A673 (cell line): Measurements from ENCODE around the gene PRRC2A. TPM values are rescaled to one million over a fixed set of nuclear protein-coding genes. Genes with fewer than 3 reads are reported as not detected.

ENCODE experiments used
- Bru-seq: library from RNA; stranded (reverse); fragments of 400-500 nt; gene quantifications from one replicate; lab custom pipeline; 2021; lab: Mats Ljungman, UMichigan
- BruChase-seq, 2 experiments: library from RNA; stranded (reverse); fragments of 400-500 nt; gene quantifications; one replicate each; lab custom pipeline; 2021; lab: Mats Ljungman, UMichigan
- BruUV-seq: library from RNA; stranded (reverse); fragments of 400-500 nt; replicated peaks from 2 replicates; lab custom pipeline; 2021; lab: Mats Ljungman, UMichigan
- CTCF ChIA-PET: fragments of 300-600 bp; sonication (Branson Sonifier 250); formaldehyde crosslinking; loops from one replicate; lab custom pipeline; 2022; ENCODE audit warnings: antibody characterized with exemption; lab: Charles Lee
- POLR2A ChIA-PET: fragments of 300-600 bp; sonication (Branson Sonifier 250); formaldehyde crosslinking; loops from one replicate; lab custom pipeline; 2022; ENCODE audit warnings: antibody characterized with exemption; ENCODE audit not compliant: low non-redundant PET; lab: Charles Lee
- DNase-seq: peaks from one replicate; pipeline ENCODE4 v3.0.0-alpha.2; 2015; ENCODE audit warnings: low spot score
- H3K27ac ChIP-seq: fragments of 200-600 bp; sonication (generic); 2 replicates; pipeline ENCODE4 v1.5.1; 2016; ENCODE audit warnings: mixed run types, low read depth, mild to moderate bottlenecking, mixed read lengths, antibody characterized with exemption, low read length; ENCODE audit not compliant: poor library complexity, severe bottlenecking
- H3K27me3 ChIP-seq: fragments of 200-600 bp; sonication (generic); replicated peaks from 2 replicates; pipeline ENCODE4 v1.6.1; 2017; ENCODE audit warnings: mixed run types, low read depth, mild to moderate bottlenecking, mixed read lengths, antibody characterized with exemption, low read length; ENCODE audit not compliant: insufficient read depth, poor library complexity
- H3K36me3 ChIP-seq: fragments of 200-600 bp; sonication (generic); 2 replicates; pipeline ENCODE4 v1.6.1; 2016; ENCODE audit warnings: mixed run types, mild to moderate bottlenecking, mixed read lengths, antibody characterized with exemption, low read length; ENCODE audit not compliant: insufficient read depth, poor library complexity, severe bottlenecking
- H3K4me1 ChIP-seq: fragments of 200-600 bp; sonication (generic); 2 replicates; pipeline ENCODE4 v1.6.1; 2017; ENCODE audit warnings: mixed run types, mild to moderate bottlenecking, mixed read lengths, antibody characterized with exemption, low read length; ENCODE audit not compliant: insufficient read depth, poor library complexity, severe bottlenecking
- H3K4me3 ChIP-seq: fragments of 200-600 bp; sonication (generic); 2 replicates; pipeline ENCODE4 v1.5.1; 2016; ENCODE audit warnings: low read depth, mixed run types, mild to moderate bottlenecking, mixed read lengths, low read length; ENCODE audit not compliant: poor library complexity, severe bottlenecking
- H3K9me3 ChIP-seq: fragments of 200-600 bp; sonication (generic); 2 replicates; pipeline ENCODE4 v1.6.1; 2016; ENCODE audit warnings: mixed run types, low read depth, mild to moderate bottlenecking, mixed read lengths, antibody characterized with exemption, low read length; ENCODE audit not compliant: poor library complexity, severe bottlenecking
- EZH2 ChIP-seq: fragments of 200-600 bp; sonication (generic); IDR thresholded peaks from 2 replicates; pipeline ENCODE4 v1.6.1; 2017; ENCODE audit warnings: borderline replicate concordance, low read depth, mild to moderate bottlenecking, mixed read lengths, antibody characterized with exemption, low read length; ENCODE audit not compliant: poor library complexity, severe bottlenecking
- intact Hi-C: fragments of 100-400 bp; cut with micrococcal nuclease; formaldehyde crosslinking; loops from one replicate; pipeline ENCODE4 v1.10.0; 2022; ENCODE audit not compliant: unreplicated experiment
- long read RNA-seq: library from polyadenylated mRNA; stranded (forward); transcript quantifications from one replicate; pipeline ENCODE4 v2.0.0, GENCODE V29; 2022
- total RNA-seq: library from RNA; stranded (reverse); gene quantifications from 2 replicates; pipeline ENCODE4 v1.2.3, GENCODE V29; 2021
- TF ChIP-seq, protein P1 (sequence below): fragments of 300-800, 200-600 bp; sonication (generic); conservative IDR thresholded peaks from 2 replicates; pipeline ENCODE4 v1.5.1; 2017; ENCODE audit warnings: low read depth, mild to moderate bottlenecking, antibody characterized with exemption, low read length, moderate library complexity, mixed read lengths

PRRC2A gene
- total RNA-seq (289 and 313 TPM in 2 replicates), Bru-seq, nascent RNA (percentile 92 among the genes with signal in this experiment), BruChase-seq, experiment 1, labeled RNA remaining after a 2-hour chase (percentile 96 among the genes with signal in this experiment), BruChase-seq, experiment 2, labeled RNA remaining after a 6-hour chase (percentile 99 among the genes with signal in this experiment)
- long read RNA-seq, full-length matches to known transcripts, result 1 of 38 reads
- long read RNA-seq, partial matches to known transcripts, result 34 of 38 reads
- long read RNA-seq, other reads (novel, unspliced or antisense), result 3 of 38 reads

DNA sequence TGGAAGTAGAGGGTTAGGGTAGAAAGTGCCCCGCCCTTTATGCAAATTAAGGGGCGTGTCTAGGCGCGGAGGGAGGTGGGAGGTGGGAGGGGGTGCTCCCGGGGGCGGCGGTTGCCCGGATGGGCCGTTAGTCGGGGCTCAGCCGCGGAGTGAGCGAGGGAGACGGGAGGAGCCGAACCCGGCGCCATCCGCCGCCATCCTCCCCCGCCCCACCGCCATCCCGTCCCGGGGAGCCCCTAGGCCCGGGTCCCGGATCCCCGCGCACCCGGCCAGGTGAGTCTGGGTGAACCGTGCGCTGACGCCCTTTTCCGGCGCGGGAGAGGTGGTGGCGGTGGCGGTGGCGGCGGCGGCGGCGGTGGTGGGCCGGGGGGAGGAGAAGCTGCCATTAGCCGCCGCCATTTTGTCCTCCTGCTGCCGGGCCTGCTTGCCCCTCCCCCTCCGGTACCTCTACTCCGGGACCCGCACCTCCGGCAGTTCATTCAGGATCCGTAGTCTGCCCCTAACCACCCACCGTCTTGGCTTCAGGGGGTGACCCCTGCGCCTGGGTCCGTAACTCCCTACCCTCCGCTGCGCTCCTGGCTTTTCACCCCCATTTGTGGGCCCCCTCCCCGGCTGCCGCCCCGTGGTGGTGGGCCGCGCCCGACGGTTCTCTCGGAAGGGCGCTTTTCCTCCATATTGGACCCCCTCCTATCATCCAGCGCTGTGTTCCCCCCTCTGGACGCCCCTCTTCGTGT is at the start of gene PRRC2A:
Gene PRRC2A, plus strand, starts transcription at position 130 of the 734 bp plus-strand sequence. CDS start 2,075 bp downstream, outside the sequence.
- Histone ChIP-seq H3K4me1 (peaks cover 12% of the 10 kb centered on the region), H3K4me3 (peak within 1 kb of the TSS; percentile 76), H3K9me3 (no peaks in the 10 kb centered on the region), H3K36me3 (peaks cover 43% of the 10 kb centered on the region), H3K27me3 (no peaks in the 10 kb centered on the region), H3K27ac (peak within 1 kb of the TSS; percentile 99)
- POLR2A ChIA-PET, result interaction anchor here (0.6 kb wide), 1 partner anchor 86 kb away, joined by 3 read pairs; no protein-coding TSS in a partner anchor
- TF ChIP-seq, protein P1, sequence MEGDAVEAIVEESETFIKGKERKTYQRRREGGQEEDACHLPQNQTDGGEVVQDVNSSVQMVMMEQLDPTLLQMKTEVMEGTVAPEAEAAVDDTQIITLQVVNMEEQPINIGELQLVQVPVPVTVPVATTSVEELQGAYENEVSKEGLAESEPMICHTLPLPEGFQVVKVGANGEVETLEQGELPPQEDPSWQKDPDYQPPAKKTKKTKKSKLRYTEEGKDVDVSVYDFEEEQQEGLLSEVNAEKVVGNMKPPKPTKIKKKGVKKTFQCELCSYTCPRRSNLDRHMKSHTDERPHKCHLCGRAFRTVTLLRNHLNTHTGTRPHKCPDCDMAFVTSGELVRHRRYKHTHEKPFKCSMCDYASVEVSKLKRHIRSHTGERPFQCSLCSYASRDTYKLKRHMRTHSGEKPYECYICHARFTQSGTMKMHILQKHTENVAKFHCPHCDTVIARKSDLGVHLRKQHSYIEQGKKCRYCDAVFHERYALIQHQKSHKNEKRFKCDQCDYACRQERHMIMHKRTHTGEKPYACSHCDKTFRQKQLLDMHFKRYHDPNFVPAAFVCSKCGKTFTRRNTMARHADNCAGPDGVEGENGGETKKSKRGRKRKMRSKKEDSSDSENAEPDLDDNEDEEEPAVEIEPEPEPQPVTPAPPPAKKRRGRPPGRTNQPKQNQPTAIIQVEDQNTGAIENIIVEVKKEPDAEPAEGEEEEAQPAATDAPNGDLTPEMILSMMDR, result no peak
- no peak for TF ChIP-seq EZH2
- CTCF ChIA-PET, result interaction anchor here (0.7 kb wide), 1 partner anchor 42 kb away, joined by 7 read pairs; no protein-coding TSS in a partner anchor
- DNase-seq, result peak; percentile 87
- BruUV-seq, result no TSS peak
- intact Hi-C loops, result loop anchor here (5.0 kb wide), 1 partner anchor 42 kb away; the partner anchor contains the start of genes C6orf47 and GPANK1

- Histone ChIP-seq H3K36me3 (no peaks in the 10 kb centered on the region), H3K27me3 (no peaks in the 10 kb centered on the region), H3K4me1 (peaks cover 5% of the 10 kb centered on the region), H3K9me3 (no peaks in the 10 kb centered on the region), H3K27ac (no peak within 1 kb of the TSS), H3K4me3 (no peak within 1 kb of the TSS)
- BruUV-seq, result no TSS peak
- DNase-seq, result no peak
- intact Hi-C loops, result no loop called here
- ChIA-PET POLR2A (no interaction called here), CTCF (no interaction called here)
- TF ChIP-seq, protein P1, result no peak
- no peak for TF ChIP-seq EZH2
Measured at GRCh38 chr6:31572041-31572911, 48.2 kb upstream of the PRRC2A start, which contains the start of gene LTA. Gene LTA, plus strand, starts transcription at chr6:31572289. Its CDS starts 454 bp downstream, at chr6:31572743.
